ENCODE data around the gene LRRC74B.

The LRRC74B gene

DNA sequence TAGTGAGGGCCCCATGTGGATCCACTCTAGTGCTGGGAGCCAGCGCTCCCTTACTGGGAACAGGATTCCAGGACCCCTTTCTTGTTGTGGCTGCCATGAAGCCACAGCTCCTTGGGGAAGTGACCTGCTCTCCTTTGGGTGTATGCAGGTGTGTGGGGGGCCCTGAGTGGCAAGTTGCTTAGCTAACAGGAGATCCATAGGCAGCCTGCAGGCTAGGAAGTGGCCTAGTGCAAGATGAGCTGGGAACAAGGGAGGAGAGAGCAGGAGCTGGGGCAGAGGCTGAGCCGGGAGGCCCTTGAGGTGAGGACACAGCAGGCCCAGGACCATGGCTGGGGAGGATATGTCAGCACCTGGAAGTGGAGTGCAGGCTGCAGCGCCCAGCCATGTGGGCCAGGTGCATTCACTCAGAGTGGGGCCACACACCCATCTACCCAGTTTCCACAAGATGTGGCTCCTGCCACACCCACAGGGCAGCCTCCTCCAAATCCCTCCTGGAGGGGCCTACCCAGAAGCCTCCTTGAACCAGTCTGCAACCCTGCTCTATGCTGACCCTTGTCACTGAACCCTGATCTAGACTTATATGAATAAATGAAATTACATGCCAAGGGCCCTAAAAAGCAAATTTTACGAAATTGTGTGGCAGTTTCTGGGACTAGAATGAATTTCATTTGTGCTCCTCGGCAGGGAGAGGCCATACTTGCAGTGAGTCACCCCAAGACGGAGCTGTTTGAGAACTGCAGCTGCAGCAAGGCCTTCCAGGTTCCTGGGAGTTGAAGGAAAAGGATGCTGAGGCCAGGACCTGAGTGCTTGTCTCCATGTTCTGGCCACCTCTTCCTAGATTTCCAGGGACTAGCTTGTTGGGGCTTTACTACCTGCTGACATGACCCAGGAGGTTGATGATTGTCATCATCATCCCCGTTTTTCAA lies 47.1 kb upstream of the LRRC74B start:
- no peaks in the 10 kb centered on the region for H4K20me1 ChIP-seq (ENCODE audit: insufficient read depth)
- TF ChIP-seq, protein P1, sequence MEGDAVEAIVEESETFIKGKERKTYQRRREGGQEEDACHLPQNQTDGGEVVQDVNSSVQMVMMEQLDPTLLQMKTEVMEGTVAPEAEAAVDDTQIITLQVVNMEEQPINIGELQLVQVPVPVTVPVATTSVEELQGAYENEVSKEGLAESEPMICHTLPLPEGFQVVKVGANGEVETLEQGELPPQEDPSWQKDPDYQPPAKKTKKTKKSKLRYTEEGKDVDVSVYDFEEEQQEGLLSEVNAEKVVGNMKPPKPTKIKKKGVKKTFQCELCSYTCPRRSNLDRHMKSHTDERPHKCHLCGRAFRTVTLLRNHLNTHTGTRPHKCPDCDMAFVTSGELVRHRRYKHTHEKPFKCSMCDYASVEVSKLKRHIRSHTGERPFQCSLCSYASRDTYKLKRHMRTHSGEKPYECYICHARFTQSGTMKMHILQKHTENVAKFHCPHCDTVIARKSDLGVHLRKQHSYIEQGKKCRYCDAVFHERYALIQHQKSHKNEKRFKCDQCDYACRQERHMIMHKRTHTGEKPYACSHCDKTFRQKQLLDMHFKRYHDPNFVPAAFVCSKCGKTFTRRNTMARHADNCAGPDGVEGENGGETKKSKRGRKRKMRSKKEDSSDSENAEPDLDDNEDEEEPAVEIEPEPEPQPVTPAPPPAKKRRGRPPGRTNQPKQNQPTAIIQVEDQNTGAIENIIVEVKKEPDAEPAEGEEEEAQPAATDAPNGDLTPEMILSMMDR (conservative IDR thresholded peaks at IDR 0.05; ENCODE audit: low read depth, low read length), result no peak
- peaks cover 16% of the 10 kb centered on the region for H3K4me1 ChIP-seq (ENCODE audit: low read depth, poor library complexity, severe bottlenecking)
- no peak overlapping the region for H3K27ac ChIP-seq
- no peak overlapping the region for H2AFZ ChIP-seq (ENCODE audit: low read depth)
- no peak overlapping the region for H3K4me2 ChIP-seq
- H3K4me3 ChIP-seq (IDR thresholded peaks at IDR 0.05; ENCODE audit: insufficient read depth, low read depth, low read length), result no peak overlapping the region
- no peaks in the 10 kb centered on the region for H3K27me3 ChIP-seq (ENCODE audit: insufficient read depth, low read depth)
- no peak overlapping the region for H3K9ac ChIP-seq
- peaks cover 23% of the 10 kb centered on the region; the same call in 1 of the 2 replicates for H3K79me2 ChIP-seq (ENCODE audit: insufficient read depth, low read depth)
- H3K36me3 ChIP-seq (ENCODE audit: insufficient read depth), result no peaks in the 10 kb centered on the region

DNA sequence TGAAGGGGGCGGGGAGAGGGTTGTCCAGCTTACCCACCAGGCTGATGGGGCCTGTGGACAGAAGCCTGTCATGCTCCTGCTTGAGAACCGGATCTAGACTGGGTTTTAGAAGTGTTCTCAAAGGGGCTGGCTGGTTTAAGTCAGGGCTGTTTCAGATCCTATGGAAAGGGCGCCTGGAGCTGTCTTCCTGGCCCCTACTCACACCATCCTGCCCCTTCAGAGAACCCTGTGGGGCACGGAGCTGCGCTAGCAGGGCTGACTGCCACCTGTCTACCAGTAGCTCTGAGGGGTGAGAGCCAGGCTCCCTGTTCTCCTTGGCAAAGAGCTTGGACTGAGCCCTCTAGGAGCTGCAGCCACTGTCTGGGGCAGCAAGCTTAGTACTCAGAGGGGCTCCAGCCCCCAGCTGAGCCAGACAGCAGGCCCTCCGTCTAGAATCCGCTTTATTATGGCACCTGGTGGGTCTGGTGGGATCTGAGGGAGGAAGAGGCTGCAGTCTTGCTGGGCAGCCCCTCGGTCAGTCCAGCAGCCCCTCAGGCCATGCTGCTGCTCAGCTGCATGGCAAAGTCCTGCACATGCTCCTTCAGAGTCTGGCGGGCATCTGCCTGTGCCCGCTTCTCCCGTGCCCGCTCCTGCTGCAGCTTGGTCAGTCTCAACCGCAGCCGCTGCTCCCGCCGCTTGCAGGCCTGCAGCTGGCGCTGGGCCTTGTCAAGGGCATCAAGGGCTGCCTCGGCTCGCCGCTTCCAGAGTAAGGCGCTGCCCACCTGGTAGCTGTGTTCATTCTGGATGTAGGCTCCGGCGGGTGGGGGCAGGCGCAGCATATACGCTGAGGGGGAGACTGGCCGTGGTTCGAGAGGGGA lies 46.2 kb upstream of the LRRC74B start:
- peaks cover 23% of the 10 kb centered on the region; the same call in 1 of the 2 replicates for H3K79me2 ChIP-seq (ENCODE audit: insufficient read depth, low read depth)
- H2AFZ ChIP-seq (ENCODE audit: low read depth), result no peak overlapping the region
- H3K4me1 ChIP-seq (ENCODE audit: low read depth, poor library complexity, severe bottlenecking), result peaks cover 18% of the 10 kb centered on the region
- H3K27me3 ChIP-seq (ENCODE audit: insufficient read depth, low read depth), result no peaks in the 10 kb centered on the region
- no peak overlapping the region for H3K4me3 ChIP-seq (IDR thresholded peaks at IDR 0.05; ENCODE audit: insufficient read depth, low read depth, low read length)
- no peak overlapping the region for H3K27ac ChIP-seq
- peak overlapping the region; percentile 69; the same call in 1 of the 2 replicates for H3K4me2 ChIP-seq
- H3K9ac ChIP-seq, result no peak overlapping the region; the same call in 1 of the 2 replicates
- H4K20me1 ChIP-seq (ENCODE audit: insufficient read depth), result no peaks in the 10 kb centered on the region
- TF ChIP-seq, protein P1 (conservative IDR thresholded peaks at IDR 0.05; ENCODE audit: low read depth, low read length), result no peak
- H3K36me3 ChIP-seq (ENCODE audit: insufficient read depth), result no peaks in the 10 kb centered on the region

DNA sequence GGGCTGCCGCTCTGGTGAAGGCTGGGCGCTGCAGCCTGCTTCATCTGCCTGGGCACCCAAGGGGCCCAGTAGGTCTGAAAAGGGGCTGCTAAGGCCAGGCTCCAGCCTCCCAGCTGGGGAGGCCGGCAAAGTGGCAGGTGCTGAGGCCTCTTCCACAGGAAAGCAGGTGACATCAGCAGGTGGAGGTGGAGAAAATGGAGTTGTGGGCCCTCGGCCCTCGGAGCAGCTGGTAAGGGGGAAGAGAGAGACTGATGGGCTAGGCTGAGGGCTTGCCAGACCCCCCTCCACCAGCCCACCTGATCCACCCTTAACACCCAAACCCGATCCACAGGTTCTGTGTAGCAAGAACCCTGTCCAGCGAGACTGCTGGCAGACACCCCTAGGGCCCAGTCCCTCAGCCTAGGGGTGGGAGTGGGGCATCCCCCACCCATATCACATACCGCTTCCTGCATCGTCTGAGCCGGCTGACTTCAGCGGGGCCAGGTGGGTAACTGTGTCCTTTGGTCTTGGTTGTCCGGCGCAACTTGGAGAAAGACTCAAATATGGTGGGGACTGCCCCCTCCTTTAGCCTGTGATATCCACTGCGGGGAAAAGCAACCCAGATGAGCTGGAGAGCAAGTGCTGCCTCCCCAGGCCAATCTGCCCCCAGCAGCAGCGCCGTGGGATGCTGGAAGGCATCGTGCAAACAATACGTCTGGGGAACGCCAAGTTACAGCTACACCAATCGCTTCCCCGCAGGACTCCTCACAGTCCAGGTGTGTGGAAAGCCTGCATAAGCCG lies 45.3 kb upstream of the LRRC74B start:
- Histone ChIP-seq H3K27ac (peak overlapping the region; percentile 94), H3K4me2 (peak overlapping the region; percentile 69), H3K9ac (peak overlapping the region; percentile 92; the same call in 1 of the 2 replicates), H3K4me3 (IDR thresholded peaks at IDR 0.05; ENCODE audit: insufficient read depth, low read depth, low read length) (peak overlapping the region; percentile 52), H3K79me2 (ENCODE audit: insufficient read depth, low read depth) (peaks cover 23% of the 10 kb centered on the region; the same call in 1 of the 2 replicates), H3K27me3 (ENCODE audit: insufficient read depth, low read depth) (no peaks in the 10 kb centered on the region), H3K4me1 (ENCODE audit: low read depth, poor library complexity, severe bottlenecking) (peaks cover 18% of the 10 kb centered on the region), H2AFZ (ENCODE audit: low read depth) (no peak overlapping the region), H4K20me1 (ENCODE audit: insufficient read depth) (no peaks in the 10 kb centered on the region), H3K36me3 (ENCODE audit: insufficient read depth) (no peaks in the 10 kb centered on the region)
- TF ChIP-seq, protein P1 (conservative IDR thresholded peaks at IDR 0.05; ENCODE audit: low read depth, low read length), result no peak
